Liver (tissue), 10 donors: ENCODE measurements around the gene GIPR. TPM values are rescaled to one million over a fixed set of nuclear protein-coding genes. Genes with fewer than 3 reads are reported as not detected.

Experiments used
- DNase-seq: peaks from one replicate; pipeline ENCODE4 v3.0.0-alpha.2; 2017; ENCODE audit warnings: low spot score
- H3K27ac ChIP-seq, 2 donors: one replicate each; pipeline ENCODE4 v1.7.0; 2013; ENCODE audit warnings: inconsistent platforms in 2 of 2, low read length in 2 of 2, control low read depth in 1 of 2, low read depth in 1 of 2, mild to moderate bottlenecking in 1 of 2
- H3K27me3 ChIP-seq, 4 donors: one replicate each; pipeline versions ENCODE4 v1.6.1 to v1.7.0; 2013; ENCODE audit warnings: low read length in 3 of 4, inconsistent platforms in 1 of 4, mild to moderate bottlenecking in 1 of 4, moderate library complexity in 1 of 4; ENCODE audit not compliant: control insufficient read depth in 4 of 4, insufficient read depth in 4 of 4
- H3K36me3 ChIP-seq, 4 donors: one replicate each; pipeline versions ENCODE4 v1.6.1 to v1.7.0; 2013; ENCODE audit warnings: low read length in 3 of 4, mild to moderate bottlenecking in 3 of 4, low read depth in 1 of 4, moderate library complexity in 1 of 4; ENCODE audit not compliant: control insufficient read depth in 4 of 4, insufficient read depth in 3 of 4
- H3K4me1 ChIP-seq, 4 donors: one replicate each; pipeline versions ENCODE4 v1.6.1 to v1.7.0; 2013; ENCODE audit warnings: low read length in 3 of 4, mild to moderate bottlenecking in 3 of 4, moderate library complexity in 1 of 4; ENCODE audit not compliant: control insufficient read depth in 4 of 4, insufficient read depth in 4 of 4
- H3K4me3 ChIP-seq, 3 donors: one replicate each; pipeline versions ENCODE4 v1.6.1 to v1.7.0; 2013; ENCODE audit warnings: low read length in 3 of 3, control low read depth in 1 of 3, low read depth in 1 of 3, mild to moderate bottlenecking in 1 of 3
- H3K9ac ChIP-seq, 2 donors: one replicate each; pipeline ENCODE4 v1.7.0; 2013; ENCODE audit warnings: low read length in 2 of 2, mild to moderate bottlenecking in 2 of 2, moderate library complexity in 2 of 2, control low read depth in 1 of 2, low read depth in 1 of 2
- H3K9me3 ChIP-seq, 4 donors: one replicate each; pipeline versions ENCODE4 v1.6.1 to v1.7.0; 2013; ENCODE audit warnings: low read length in 3 of 4; ENCODE audit not compliant: control insufficient read depth in 4 of 4
- EGR1 ChIP-seq, 2 donors: IDR thresholded peaks; 2 replicates each; pipeline ENCODE4 v1.6.1; 2016 to 2018; ENCODE audit warnings: antibody characterized with exemption in 2 of 2, low read depth in 2 of 2
- FOXA1 ChIP-seq: IDR thresholded peaks from 2 replicates; pipeline ENCODE4 v1.6.1; 2016; ENCODE audit warnings: antibody characterized with exemption
- FOXA2 ChIP-seq: IDR thresholded peaks from 2 replicates; pipeline ENCODE4 v1.6.1; 2016; ENCODE audit warnings: antibody characterized with exemption
- GABPA ChIP-seq, 2 donors: IDR thresholded peaks in 1 of 2; conservative IDR thresholded peaks in 1 of 2; 2 replicates each; pipeline ENCODE4 v1.6.1; 2016; ENCODE audit warnings: antibody characterized with exemption in 2 of 2, mild to moderate bottlenecking in 1 of 2, moderate library complexity in 1 of 2
- HNF4A ChIP-seq, 2 donors: conservative IDR thresholded peaks; 2 replicates each; pipeline ENCODE4 v1.6.1; 2016; ENCODE audit warnings: antibody characterized with exemption in 2 of 2, mild to moderate bottlenecking in 2 of 2
- HNF4G ChIP-seq: IDR thresholded peaks from 2 replicates; pipeline ENCODE4 v1.6.1; 2016; ENCODE audit warnings: antibody characterized with exemption
- JUND ChIP-seq, 2 donors: IDR thresholded peaks; 2 replicates each; pipeline ENCODE4 v1.6.1; 2016; ENCODE audit warnings: antibody characterized with exemption in 2 of 2
- NR2F2 ChIP-seq: IDR thresholded peaks from 2 replicates; pipeline ENCODE4 v1.6.1; 2016; ENCODE audit warnings: antibody characterized with exemption
- RAD21 ChIP-seq, 2 donors: IDR thresholded peaks; 2 replicates each; pipeline ENCODE4 v1.6.1; 2016; ENCODE audit warnings: antibody characterized with exemption in 2 of 2, mild to moderate bottlenecking in 2 of 2
- RXRA ChIP-seq, 2 donors: IDR thresholded peaks; 2 replicates each; pipeline ENCODE4 v1.6.1; 2017 to 2018; ENCODE audit warnings: antibody characterized with exemption in 2 of 2, mild to moderate bottlenecking in 1 of 2
- SP1 ChIP-seq: IDR thresholded peaks from 2 replicates; pipeline ENCODE4 v1.6.1; 2018; ENCODE audit warnings: antibody characterized with exemption, mild to moderate bottlenecking
- TAF1 ChIP-seq: conservative IDR thresholded peaks from 2 replicates; pipeline ENCODE4 v1.6.1; 2016; ENCODE audit warnings: antibody characterized with exemption, mild to moderate bottlenecking
- YY1 ChIP-seq: IDR thresholded peaks from 2 replicates; pipeline ENCODE4 v1.6.1; 2016; ENCODE audit warnings: antibody characterized with exemption, mild to moderate bottlenecking
- WGBS: extraction: QIAGEN DNeasy Blood & Tissue Kit; methylation state at CpG from one replicate; pipeline ENCODE4 v1.1.7; 2013; 5-methylcytosine and 5-hydroxymethylcytosine counted together
- polyA plus RNA-seq, 2 donors: library from polyadenylated mRNA; stranded (reverse) in 1 of 2; unstranded in 1 of 2; fragments of 200-250 nt in 1 of 2; fragments of >200 nt in 1 of 2; fragmentation: Nextera tagmentation in 1 of 2; extraction: Ambion mirVana in 1 of 2; gene quantifications; one replicate each; pipeline versions ENCODE4 v1.2.1 to v1.2.3, GENCODE V29; 2013 to 2015
- small RNA-seq: library from RNA; depleted of rRNA; stranded (forward); fragments of <200 nt; gene quantifications from one replicate; pipeline ENCODE3, GENCODE V24; 2014
- total RNA-seq, 2 donors: library from RNA; depleted of rRNA; stranded (reverse); fragments of >200 nt; gene quantifications; one replicate each; pipeline ENCODE4 v1.2.3, GENCODE V29; 2014
- TF ChIP-seq, protein P1 (sequence below): fragments of 150-350 bp; IDR thresholded peaks from 2 replicates; pipeline ENCODE4 v1.5.1; 2017; ENCODE audit warnings: improper control_type of control experiment, low read depth, low read length; ENCODE audit not compliant: missing input control
- TF ChIP-seq, protein P2 (sequence below): IDR thresholded peaks from 2 replicates; pipeline ENCODE4 v1.6.1; 2016; ENCODE audit warnings: antibody characterized with exemption, mild to moderate bottlenecking
- TF ChIP-seq, protein P3 (sequence below): IDR thresholded peaks from 2 replicates; pipeline ENCODE4 v1.6.1; 2016; ENCODE audit warnings: antibody characterized with exemption
- TF ChIP-seq, protein P4 (sequence below): IDR thresholded peaks from 2 replicates; pipeline ENCODE4 v1.6.1; 2016; ENCODE audit warnings: antibody characterized with exemption
- TF ChIP-seq, protein P5 (sequence below): IDR thresholded peaks from 2 replicates; pipeline ENCODE4 v1.6.1; 2016; ENCODE audit warnings: antibody characterized with exemption
- donor health status: healthy.
- donor health status: healthy.
- donor health status: healthy.
- donor health status: healthy.
- donor health status: healthy.

The GIPR gene
- total and polyA plus RNA-seq, 4 donors: 0.05 to 0.50 (median 0.07) TPM

DNA sequence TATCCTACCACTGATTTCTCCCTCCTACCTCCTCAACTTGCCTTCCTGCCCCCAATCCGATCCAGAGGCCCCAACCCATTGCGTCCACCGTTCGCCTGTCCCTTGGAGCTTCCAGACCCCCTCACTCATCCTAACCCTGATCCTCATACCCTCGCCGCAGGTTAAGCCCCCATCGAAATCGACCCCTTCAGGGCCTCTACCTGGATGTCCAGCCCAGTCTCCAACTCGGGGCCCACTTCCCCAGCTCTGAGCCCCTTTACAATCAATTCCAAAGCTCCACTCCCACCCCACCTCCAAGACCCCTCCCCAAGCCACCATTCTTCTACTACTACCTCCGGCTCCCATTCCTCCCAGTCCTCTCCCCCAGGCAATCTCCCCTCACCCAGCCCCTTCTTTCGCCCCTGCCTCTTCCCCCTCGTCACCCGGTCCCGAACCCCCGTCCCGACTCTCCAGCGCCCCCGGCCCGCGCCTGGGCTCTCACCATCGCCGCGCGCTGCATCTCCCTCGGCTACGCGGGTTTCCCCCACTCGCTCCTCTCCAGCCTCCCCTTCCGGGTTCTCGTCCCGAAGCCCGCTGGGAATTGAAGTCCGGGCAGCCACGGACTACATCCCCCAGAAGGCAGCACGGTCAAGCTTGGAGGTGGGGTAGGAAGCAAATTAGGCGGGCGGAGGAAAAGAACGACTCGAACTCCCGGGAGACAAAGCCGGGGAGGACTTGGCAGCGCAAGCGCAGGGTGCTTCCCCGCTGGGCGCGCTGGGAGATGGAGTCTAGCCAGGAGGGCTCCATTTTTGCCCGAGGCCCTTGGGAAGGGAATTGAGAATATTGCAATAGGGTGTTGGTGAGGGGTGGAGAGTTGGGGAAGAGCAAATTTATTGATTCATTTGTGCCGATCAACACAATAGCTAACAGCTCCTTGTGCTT is 62.6 kb downstream of the GIPR start, which contains the start of gene FBXO46:
Gene FBXO46, minus strand, starts transcription at position 529 of the 921 bp plus-strand sequence. CDS start 17,401 bp downstream, outside the sequence.
- Histone ChIP-seq H3K9ac (peak within 1 kb of the TSS; percentile 42 to 69), H3K4me3 (peak within 1 kb of the TSS; percentile 66 to 94 (median 80)), H3K27me3 (no peaks in the 10 kb centered on the region), H3K4me1 (peaks cover 0 to 18% (median 8%) of the 10 kb centered on the region in 4 donors), H3K9me3 (no peaks in the 10 kb centered on the region), H3K36me3 (peaks cover 0 to 1% (median 0%) of the 10 kb centered on the region in 4 donors), H3K27ac (peak within 1 kb of the TSS; percentile 35 to 64)
- 1% methylated on average over 48 of the region's 48 CpGs for WGBS
- peak; percentile 91 for DNase-seq
- TF ChIP-seq YY1: peak; percentile 97
- TF ChIP-seq GABPA (IDR thresholded peaks at IDR 0.05 in 1 of 2, conservative IDR thresholded peaks at IDR 0.05 in 1 of 2): peak; percentile 27 to 88
- peak in 1 of 2 donors; percentile 43 for TF ChIP-seq HNF4A (conservative IDR thresholded peaks at IDR 0.05)
- TF ChIP-seq EGR1 (IDR thresholded peaks at IDR 0.05; ENCODE audit: low read depth in 2 of 2): peak in 1 of 2 donors; percentile 83
- TF ChIP-seq FOXA2: peak; percentile 48
- peak; percentile 60 for TF ChIP-seq NR2F2
- TF ChIP-seq, protein P1, sequence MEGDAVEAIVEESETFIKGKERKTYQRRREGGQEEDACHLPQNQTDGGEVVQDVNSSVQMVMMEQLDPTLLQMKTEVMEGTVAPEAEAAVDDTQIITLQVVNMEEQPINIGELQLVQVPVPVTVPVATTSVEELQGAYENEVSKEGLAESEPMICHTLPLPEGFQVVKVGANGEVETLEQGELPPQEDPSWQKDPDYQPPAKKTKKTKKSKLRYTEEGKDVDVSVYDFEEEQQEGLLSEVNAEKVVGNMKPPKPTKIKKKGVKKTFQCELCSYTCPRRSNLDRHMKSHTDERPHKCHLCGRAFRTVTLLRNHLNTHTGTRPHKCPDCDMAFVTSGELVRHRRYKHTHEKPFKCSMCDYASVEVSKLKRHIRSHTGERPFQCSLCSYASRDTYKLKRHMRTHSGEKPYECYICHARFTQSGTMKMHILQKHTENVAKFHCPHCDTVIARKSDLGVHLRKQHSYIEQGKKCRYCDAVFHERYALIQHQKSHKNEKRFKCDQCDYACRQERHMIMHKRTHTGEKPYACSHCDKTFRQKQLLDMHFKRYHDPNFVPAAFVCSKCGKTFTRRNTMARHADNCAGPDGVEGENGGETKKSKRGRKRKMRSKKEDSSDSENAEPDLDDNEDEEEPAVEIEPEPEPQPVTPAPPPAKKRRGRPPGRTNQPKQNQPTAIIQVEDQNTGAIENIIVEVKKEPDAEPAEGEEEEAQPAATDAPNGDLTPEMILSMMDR: no peak
- TF ChIP-seq RAD21 (IDR thresholded peaks at IDR 0.05): peak; percentile 51 to 56
- no peak for TF ChIP-seq HNF4G
- TF ChIP-seq, protein P2, sequence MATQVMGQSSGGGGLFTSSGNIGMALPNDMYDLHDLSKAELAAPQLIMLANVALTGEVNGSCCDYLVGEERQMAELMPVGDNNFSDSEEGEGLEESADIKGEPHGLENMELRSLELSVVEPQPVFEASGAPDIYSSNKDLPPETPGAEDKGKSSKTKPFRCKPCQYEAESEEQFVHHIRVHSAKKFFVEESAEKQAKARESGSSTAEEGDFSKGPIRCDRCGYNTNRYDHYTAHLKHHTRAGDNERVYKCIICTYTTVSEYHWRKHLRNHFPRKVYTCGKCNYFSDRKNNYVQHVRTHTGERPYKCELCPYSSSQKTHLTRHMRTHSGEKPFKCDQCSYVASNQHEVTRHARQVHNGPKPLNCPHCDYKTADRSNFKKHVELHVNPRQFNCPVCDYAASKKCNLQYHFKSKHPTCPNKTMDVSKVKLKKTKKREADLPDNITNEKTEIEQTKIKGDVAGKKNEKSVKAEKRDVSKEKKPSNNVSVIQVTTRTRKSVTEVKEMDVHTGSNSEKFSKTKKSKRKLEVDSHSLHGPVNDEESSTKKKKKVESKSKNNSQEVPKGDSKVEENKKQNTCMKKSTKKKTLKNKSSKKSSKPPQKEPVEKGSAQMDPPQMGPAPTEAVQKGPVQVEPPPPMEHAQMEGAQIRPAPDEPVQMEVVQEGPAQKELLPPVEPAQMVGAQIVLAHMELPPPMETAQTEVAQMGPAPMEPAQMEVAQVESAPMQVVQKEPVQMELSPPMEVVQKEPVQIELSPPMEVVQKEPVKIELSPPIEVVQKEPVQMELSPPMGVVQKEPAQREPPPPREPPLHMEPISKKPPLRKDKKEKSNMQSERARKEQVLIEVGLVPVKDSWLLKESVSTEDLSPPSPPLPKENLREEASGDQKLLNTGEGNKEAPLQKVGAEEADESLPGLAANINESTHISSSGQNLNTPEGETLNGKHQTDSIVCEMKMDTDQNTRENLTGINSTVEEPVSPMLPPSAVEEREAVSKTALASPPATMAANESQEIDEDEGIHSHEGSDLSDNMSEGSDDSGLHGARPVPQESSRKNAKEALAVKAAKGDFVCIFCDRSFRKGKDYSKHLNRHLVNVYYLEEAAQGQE: peak; percentile 79
- TF ChIP-seq, protein P3, sequence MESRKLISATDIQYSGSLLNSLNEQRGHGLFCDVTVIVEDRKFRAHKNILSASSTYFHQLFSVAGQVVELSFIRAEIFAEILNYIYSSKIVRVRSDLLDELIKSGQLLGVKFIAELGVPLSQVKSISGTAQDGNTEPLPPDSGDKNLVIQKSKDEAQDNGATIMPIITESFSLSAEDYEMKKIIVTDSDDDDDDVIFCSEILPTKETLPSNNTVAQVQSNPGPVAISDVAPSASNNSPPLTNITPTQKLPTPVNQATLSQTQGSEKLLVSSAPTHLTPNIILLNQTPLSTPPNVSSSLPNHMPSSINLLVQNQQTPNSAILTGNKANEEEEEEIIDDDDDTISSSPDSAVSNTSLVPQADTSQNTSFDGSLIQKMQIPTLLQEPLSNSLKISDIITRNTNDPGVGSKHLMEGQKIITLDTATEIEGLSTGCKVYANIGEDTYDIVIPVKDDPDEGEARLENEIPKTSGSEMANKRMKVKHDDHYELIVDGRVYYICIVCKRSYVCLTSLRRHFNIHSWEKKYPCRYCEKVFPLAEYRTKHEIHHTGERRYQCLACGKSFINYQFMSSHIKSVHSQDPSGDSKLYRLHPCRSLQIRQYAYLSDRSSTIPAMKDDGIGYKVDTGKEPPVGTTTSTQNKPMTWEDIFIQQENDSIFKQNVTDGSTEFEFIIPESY: peak; percentile 94
- TF ChIP-seq, protein P4, sequence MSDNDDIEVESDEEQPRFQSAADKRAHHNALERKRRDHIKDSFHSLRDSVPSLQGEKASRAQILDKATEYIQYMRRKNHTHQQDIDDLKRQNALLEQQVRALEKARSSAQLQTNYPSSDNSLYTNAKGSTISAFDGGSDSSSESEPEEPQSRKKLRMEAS: peak; percentile 79
- peak; percentile 46 to 58 for TF ChIP-seq RXRA (IDR thresholded peaks at IDR 0.05)
- peak; percentile 89 for TF ChIP-seq SP1
- peak in 1 of 2 donors; percentile 44 for TF ChIP-seq JUND (IDR thresholded peaks at IDR 0.05)
- TF ChIP-seq, protein P5, sequence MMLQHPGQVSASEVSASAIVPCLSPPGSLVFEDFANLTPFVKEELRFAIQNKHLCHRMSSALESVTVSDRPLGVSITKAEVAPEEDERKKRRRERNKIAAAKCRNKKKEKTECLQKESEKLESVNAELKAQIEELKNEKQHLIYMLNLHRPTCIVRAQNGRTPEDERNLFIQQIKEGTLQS: no peak
- peak; percentile 28 for TF ChIP-seq FOXA1
- TF ChIP-seq TAF1: peak; percentile 58

Small RNA genes lying within 50 kb of the gene (small RNA-seq; reads per million reads assigned to genes)
- 0.07 reads per million for gene MIR642A
- gene RN7SL836P: not detected

Other genes with a start within 250 kb of the GIPR start
- gene ERCC1, start 244.3 kb upstream of the GIPR start, total RNA-seq: 10 to 100 TPM; 19.3 to 24.7 TPM
- 10 to 100 TPM; 19.2 to 28.7 TPM for gene ERCC1, start 244.3 kb upstream of the GIPR start, polyA plus RNA-seq
- 1 to 10 TPM in 1 of 2 donors, under 1 TPM in 1; 0.28 to 1.3 TPM for gene FOSB, start 200.2 kb upstream of the GIPR start, total RNA-seq
- under 1 TPM; 0.18 to 0.51 TPM for gene FOSB, start 200.2 kb upstream of the GIPR start, polyA plus RNA-seq
- 1 to 10 TPM; 1.0 to 1.6 TPM for gene RTN2, start 171.2 kb upstream of the GIPR start, total RNA-seq
- gene RTN2, start 171.2 kb upstream of the GIPR start, polyA plus RNA-seq: 1 to 10 TPM; 1.3 to 3.5 TPM
- gene PPM1N, start 169.8 kb upstream of the GIPR start, total RNA-seq: 1 to 10 TPM in 1 of 2 donors, under 1 TPM in 1; 0.17 to 1.5 TPM
- gene PPM1N, start 169.8 kb upstream of the GIPR start, polyA plus RNA-seq: under 1 TPM; 0.45 to 0.49 TPM
- gene VASP, start 160.7 kb upstream of the GIPR start, total RNA-seq: 10 to 100 TPM; 20.2 to 29.1 TPM
- 10 to 100 TPM in 1 of 2 donors, 1 to 10 TPM in 1; 7.3 to 25.3 TPM for gene VASP, start 160.7 kb upstream of the GIPR start, polyA plus RNA-seq
- 1 to 10 TPM; 3.8 to 6.7 TPM for gene OPA3, start 83.4 kb upstream of the GIPR start, total RNA-seq
- gene OPA3, start 83.4 kb upstream of the GIPR start, polyA plus RNA-seq: 1 to 10 TPM; 5.8 to 9.4 TPM
- gene GPR4, start 66.0 kb upstream of the GIPR start, total RNA-seq: under 1 TPM; 0.37 to 0.84 TPM
- gene GPR4, start 66.0 kb upstream of the GIPR start, polyA plus RNA-seq: 1 to 10 TPM; 1.1 to 1.9 TPM
- 1 to 10 TPM; 8.5 to 9.5 TPM for gene EML2, start 28.8 kb upstream of the GIPR start, total RNA-seq
- gene EML2, start 28.8 kb upstream of the GIPR start, polyA plus RNA-seq: 10 to 100 TPM in 1 of 2 donors, 1 to 10 TPM in 1; 1.1 to 10.4 TPM
- gene SNRPD2, start 23.7 kb downstream of the GIPR start, total RNA-seq: 10 to 100 TPM; 38.6 to 71.9 TPM
- gene SNRPD2, start 23.7 kb downstream of the GIPR start, polyA plus RNA-seq: 100 to 1,000 TPM; 109 to 175 TPM
- gene QPCTL, start 24.4 kb downstream of the GIPR start, total RNA-seq: 1 to 10 TPM; 3.7 to 6.1 TPM
- 1 to 10 TPM; 2.9 to 4.5 TPM for gene QPCTL, start 24.4 kb downstream of the GIPR start, polyA plus RNA-seq
- 1 to 10 TPM; 2.9 to 4.2 TPM for gene FBXO46, start 62.7 kb downstream of the GIPR start, total RNA-seq
- 1 to 10 TPM; 1.2 to 4.5 TPM for gene FBXO46, start 62.7 kb downstream of the GIPR start, polyA plus RNA-seq
- not detected for gene MEIOSIN, start 65.2 kb downstream of the GIPR start, total RNA-seq
- not detected for gene MEIOSIN, start 65.2 kb downstream of the GIPR start, polyA plus RNA-seq
- 1 to 10 TPM; 2.7 to 5.0 TPM for gene SIX5, start 101.0 kb downstream of the GIPR start, total RNA-seq
- 1 to 10 TPM; 3.7 to 9.9 TPM for gene SIX5, start 101.0 kb downstream of the GIPR start, polyA plus RNA-seq
- 10 to 100 TPM in 1 of 2 donors, 1 to 10 TPM in 1; 6.4 to 12.5 TPM for gene DMPK, start 114.3 kb downstream of the GIPR start, total RNA-seq
- 1 to 10 TPM; 1.8 to 5.9 TPM for gene DMPK, start 114.3 kb downstream of the GIPR start, polyA plus RNA-seq
- 10 to 100 TPM; 11.3 to 14.6 TPM for gene DMWD, start 124.6 kb downstream of the GIPR start, total RNA-seq
- 1 to 10 TPM; 3.7 to 6.5 TPM for gene DMWD, start 124.6 kb downstream of the GIPR start, polyA plus RNA-seq
- gene RSPH6A, start 147.1 kb downstream of the GIPR start, total RNA-seq: under 1 TPM in 1 of 2 donors, not detected in 1; 0.08 TPM
- gene RSPH6A, start 147.1 kb downstream of the GIPR start, polyA plus RNA-seq: not detected
- 10 to 100 TPM; 22.2 to 26.1 TPM for gene SYMPK, start 194.9 kb downstream of the GIPR start, total RNA-seq
- 10 to 100 TPM in 1 of 2 donors, 1 to 10 TPM in 1; 5.5 to 26.0 TPM for gene SYMPK, start 194.9 kb downstream of the GIPR start, polyA plus RNA-seq
- 10 to 100 TPM; 12.3 to 30.8 TPM for gene FOXA3, start 196.1 kb downstream of the GIPR start, total RNA-seq
- gene FOXA3, start 196.1 kb downstream of the GIPR start, polyA plus RNA-seq: 10 to 100 TPM; 11.5 to 37.1 TPM
- gene IRF2BP1, start 217.9 kb downstream of the GIPR start, total RNA-seq: 10 to 100 TPM; 16.5 to 16.8 TPM
- 10 to 100 TPM in 1 of 2 donors, 1 to 10 TPM in 1; 4.9 to 16.3 TPM for gene IRF2BP1, start 217.9 kb downstream of the GIPR start, polyA plus RNA-seq
- gene MYPOP, start 234.4 kb downstream of the GIPR start, total RNA-seq: 1 to 10 TPM in 1 of 2 donors, under 1 TPM in 1; 0.70 to 1.8 TPM
- gene MYPOP, start 234.4 kb downstream of the GIPR start, polyA plus RNA-seq: 1 to 10 TPM in 1 of 2 donors, under 1 TPM in 1; 0.90 to 3.0 TPM
- not detected for gene NANOS2, start 246.6 kb downstream of the GIPR start, total RNA-seq
- gene NANOS2, start 246.6 kb downstream of the GIPR start, polyA plus RNA-seq: not detected